Measurements from ENCODE around the gene TMEM163. TPM values are rescaled to one million over a fixed set of nuclear protein-coding genes. Genes with fewer than 3 reads are reported as not detected.

Gene TMEM163
- total RNA-seq, 4 donors from 2014 or later, result 0.42 to 1.3 (median 1.1) TPM

- DNase-seq (ENCODE audit: extremely low spot score), result no peak
- 100% methylated on average over 6 of the region's 6 CpGs for WGBS
- Histone ChIP-seq H3K4me3 (no peak overlapping the region), H3K4me1 (no peaks in the 10 kb centered on the region), H3K27ac (replicated peaks in 1 of 4) (no peak overlapping the region), H3K9me3 (no peaks in the 10 kb centered on the region), H3K36me3 (peaks cover 5 to 52% (median 42%) of the 10 kb centered on the region in 4 donors), H3K27me3 (no peaks in the 10 kb centered on the region)
- intact Hi-C loops (cut with DNase I), result no loop called here
- no peak for TF ChIP-seq POLR2AphosphoS5 (IDR thresholded peaks at IDR 0.05)
- TF ChIP-seq CTCF (IDR thresholded peaks at IDR 0.05), result no peak
- no peak for TF ChIP-seq EP300 (IDR thresholded peaks at IDR 0.05)
- no peak for TF ChIP-seq POLR2A (IDR thresholded peaks at IDR 0.05; ENCODE audit: low read depth)
Measured at GRCh38 chr2:134433979-134434378, 284.8 kb downstream of the TMEM163 start.

DNA sequence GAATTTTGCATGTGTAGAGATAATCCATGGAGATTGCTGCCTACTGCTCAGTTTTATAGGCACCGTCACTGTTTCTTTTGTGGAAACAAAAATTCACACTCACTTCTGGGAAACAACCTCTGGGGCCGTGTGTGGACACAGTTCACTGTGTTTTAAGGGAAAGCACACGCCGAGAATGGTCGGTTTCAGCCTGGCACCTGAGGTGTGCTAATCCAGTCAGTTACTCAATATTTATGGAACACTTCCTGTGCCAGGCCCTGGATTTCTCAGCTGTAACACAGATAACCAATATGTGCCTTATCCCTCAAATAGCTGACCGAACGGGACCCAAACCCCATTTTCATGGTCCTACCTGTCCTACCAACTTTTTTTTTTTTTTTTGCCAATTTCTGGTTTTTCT lies 285.3 kb downstream of the TMEM163 start:
- no peaks in the 10 kb centered on the region for H3K4me1 ChIP-seq
- no peak overlapping the region for H3K4me3 ChIP-seq
- TF ChIP-seq EP300 (IDR thresholded peaks at IDR 0.05) (no peak), CTCF (IDR thresholded peaks at IDR 0.05) (no peak), POLR2AphosphoS5 (IDR thresholded peaks at IDR 0.05) (no peak), POLR2A (IDR thresholded peaks at IDR 0.05; ENCODE audit: low read depth) (no peak)
- H3K36me3 ChIP-seq, result peaks cover 5 to 53% (median 42%) of the 10 kb centered on the region in 4 donors
- H3K27ac ChIP-seq (replicated peaks in 1 of 4), result no peak overlapping the region
- H3K27me3 ChIP-seq, result no peaks in the 10 kb centered on the region
- WGBS, result 98% methylated on average over 7 of the region's 7 CpGs
- DNase-seq (ENCODE audit: extremely low spot score), result no peak
- intact Hi-C loops (cut with DNase I), result no loop called here
- H3K9me3 ChIP-seq, result no peaks in the 10 kb centered on the region

- 100% methylated on average over 3 of the region's 3 CpGs for WGBS
- DNase-seq (ENCODE audit: extremely low spot score), result no peak
- H3K9me3 ChIP-seq, result no peaks in the 10 kb centered on the region
- intact Hi-C loops (cut with DNase I), result no loop called here
- no peaks in the 10 kb centered on the region for H3K4me1 ChIP-seq
- H3K36me3 ChIP-seq, result peaks cover 5 to 59% (median 46%) of the 10 kb centered on the region in 4 donors
- no peak overlapping the region for H3K4me3 ChIP-seq
- H3K27me3 ChIP-seq, result no peaks in the 10 kb centered on the region
- TF ChIP-seq EP300 (IDR thresholded peaks at IDR 0.05), result no peak
- no peak overlapping the region for H3K27ac ChIP-seq (replicated peaks in 1 of 4)
Measured at GRCh38 chr2:134432435-134432883, 286.3 kb downstream of the TMEM163 start.

DNA sequence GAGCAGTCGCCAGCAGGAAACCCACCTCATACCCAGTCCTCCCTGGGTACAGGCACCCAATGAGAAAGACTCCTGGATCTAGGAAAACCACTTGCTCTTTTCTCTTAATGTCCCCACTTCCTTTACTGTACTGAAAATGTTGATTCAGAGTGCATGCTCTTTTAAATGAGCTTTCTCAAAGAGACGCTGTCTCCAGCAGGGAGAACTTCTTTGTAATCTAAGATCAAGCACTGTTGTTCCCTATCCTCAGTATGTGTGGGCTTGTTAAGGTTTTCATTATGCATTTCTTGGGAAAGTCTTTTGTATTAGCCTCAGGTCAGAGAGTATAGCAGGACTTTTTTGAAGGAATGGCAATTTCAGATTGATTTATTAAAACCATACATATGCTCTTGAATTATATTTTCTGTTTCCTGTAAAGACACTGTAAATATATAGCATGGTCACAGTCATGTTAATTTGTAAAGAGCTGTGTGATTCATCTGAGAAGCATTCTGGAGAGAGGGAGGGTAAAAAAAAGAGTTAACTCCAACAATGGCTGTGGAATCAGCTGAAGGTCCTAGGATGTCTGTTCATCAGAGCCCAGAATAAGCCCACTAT lies 286.9 kb downstream of the TMEM163 start:
- Histone ChIP-seq H3K9me3 (no peaks in the 10 kb centered on the region), H3K27ac (replicated peaks in 1 of 4) (no peak overlapping the region), H3K4me1 (no peaks in the 10 kb centered on the region), H3K27me3 (no peaks in the 10 kb centered on the region), H3K36me3 (peaks cover 5 to 60% (median 42%) of the 10 kb centered on the region in 4 donors), H3K4me3 (no peak overlapping the region)
- intact Hi-C loops (cut with DNase I), result no loop called here
- DNase-seq (ENCODE audit: extremely low spot score), result no peak
- WGBS, result 100% methylated on average over 2 of the region's 2 CpGs
- TF ChIP-seq POLR2A (IDR thresholded peaks at IDR 0.05; ENCODE audit: low read depth) (no peak), POLR2AphosphoS5 (IDR thresholded peaks at IDR 0.05) (no peak), EP300 (IDR thresholded peaks at IDR 0.05) (no peak), CTCF (IDR thresholded peaks at IDR 0.05) (no peak)

- Histone ChIP-seq H3K27me3 (no peaks in the 10 kb centered on the region), H3K4me3 (no peak overlapping the region), H3K27ac (replicated peaks in 1 of 4) (no peak overlapping the region), H3K36me3 (peaks cover 5 to 49% (median 30%) of the 10 kb centered on the region in 4 donors), H3K9me3 (no peaks in the 10 kb centered on the region), H3K4me1 (no peaks in the 10 kb centered on the region)
- 94% methylated on average over 4 of the region's 4 CpGs for WGBS
- intact Hi-C loops (cut with DNase I), result no loop called here
- TF ChIP-seq CTCF (IDR thresholded peaks at IDR 0.05), result no peak
- TF ChIP-seq EP300 (IDR thresholded peaks at IDR 0.05), result no peak
- TF ChIP-seq POLR2A (IDR thresholded peaks at IDR 0.05; ENCODE audit: low read depth), result no peak
- no peak for TF ChIP-seq POLR2AphosphoS5 (IDR thresholded peaks at IDR 0.05)
- DNase-seq (ENCODE audit: extremely low spot score), result no peak
Measured at GRCh38 chr2:134429886-134430285, 288.9 kb downstream of the TMEM163 start.

Data from esophagus muscularis mucosa (tissue), 4 donors.